A673 (cell line): ENCODE results near the gene BCL2A1.
"Not testable (repeated sequence)": the region's sequence is repeated elsewhere in the genome, so short reads cannot be mapped to it uniquely, and the experiment has no call there.

ENCODE experiments used
- EZH2 ChIP-seq: fragments of 200-600 bp; sonication (generic); IDR thresholded peaks from 2 replicates; pipeline ENCODE4 v1.6.1; 2017; ENCODE audit warnings: borderline replicate concordance, low read depth, mild to moderate bottlenecking, mixed read lengths, antibody characterized with exemption, low read length; ENCODE audit not compliant: poor library complexity, severe bottlenecking
- TF ChIP-seq, protein P1 (sequence below): fragments of 300-800, 200-600 bp; sonication (generic); conservative IDR thresholded peaks from 2 replicates; pipeline ENCODE4 v1.5.1; 2017; ENCODE audit warnings: low read depth, mild to moderate bottlenecking, antibody characterized with exemption, low read length, moderate library complexity, mixed read lengths

GRCh38 chr15:80016506-80016905 is 45.5 kb upstream of the BCL2A1 start:
- TF ChIP-seq, protein P1, sequence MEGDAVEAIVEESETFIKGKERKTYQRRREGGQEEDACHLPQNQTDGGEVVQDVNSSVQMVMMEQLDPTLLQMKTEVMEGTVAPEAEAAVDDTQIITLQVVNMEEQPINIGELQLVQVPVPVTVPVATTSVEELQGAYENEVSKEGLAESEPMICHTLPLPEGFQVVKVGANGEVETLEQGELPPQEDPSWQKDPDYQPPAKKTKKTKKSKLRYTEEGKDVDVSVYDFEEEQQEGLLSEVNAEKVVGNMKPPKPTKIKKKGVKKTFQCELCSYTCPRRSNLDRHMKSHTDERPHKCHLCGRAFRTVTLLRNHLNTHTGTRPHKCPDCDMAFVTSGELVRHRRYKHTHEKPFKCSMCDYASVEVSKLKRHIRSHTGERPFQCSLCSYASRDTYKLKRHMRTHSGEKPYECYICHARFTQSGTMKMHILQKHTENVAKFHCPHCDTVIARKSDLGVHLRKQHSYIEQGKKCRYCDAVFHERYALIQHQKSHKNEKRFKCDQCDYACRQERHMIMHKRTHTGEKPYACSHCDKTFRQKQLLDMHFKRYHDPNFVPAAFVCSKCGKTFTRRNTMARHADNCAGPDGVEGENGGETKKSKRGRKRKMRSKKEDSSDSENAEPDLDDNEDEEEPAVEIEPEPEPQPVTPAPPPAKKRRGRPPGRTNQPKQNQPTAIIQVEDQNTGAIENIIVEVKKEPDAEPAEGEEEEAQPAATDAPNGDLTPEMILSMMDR: not testable (repeated sequence)
- not testable (repeated sequence) for TF ChIP-seq EZH2
